Posterior cingulate gyrus (tissue), 11 donors: Measurements from ENCODE around the gene CASD1.

Experiments
- DNase-seq, 10 donors: peaks; one replicate each; pipeline versions ENCODE4 v3.0.0 to v3.0.0-alpha.2; 2020 to 2021; ENCODE audit warnings: mixed read lengths in 3 of 10
- intact Hi-C: fragments of 100-400 bp; cut with DNase I; formaldehyde crosslinking; loops from one replicate; pipeline ENCODE4 v1.15.1; 2023

Gene CASD1

GRCh38 chr7:94511718-94512117 is 2.1 kb downstream of the CASD1 start:
- no peak for DNase-seq
- intact Hi-C loops = loop anchor here (10.0 kb wide), 2 partner anchors 393 to 693 kb away; partner anchors contain the start of gene PPP1R9A

GRCh38 chr7:94512735-94513564 is 3.3 kb downstream of the CASD1 start:
- no peak for DNase-seq
- intact Hi-C loops = loop anchor here (10.0 kb wide), 2 partner anchors 392 to 692 kb away; partner anchors contain the start of gene PPP1R9A

GRCh38 chr7:94513565-94513860 is 3.9 kb downstream of the CASD1 start:
- intact Hi-C loops = loop anchor here (10.0 kb wide), 2 partner anchors 391 to 691 kb away; partner anchors contain the start of gene PPP1R9A
- no peak for DNase-seq

- intact Hi-C loops = loop anchor here (10.0 kb wide), 2 partner anchors 390 to 690 kb away; partner anchors contain the start of gene PPP1R9A
- DNase-seq = no peak
Observed at GRCh38 chr7:94514140-94514889, 4.7 kb downstream of the CASD1 start.

GRCh38 chr7:94514917-94515316 is 5.3 kb downstream of the CASD1 start:
- no peak for DNase-seq
- intact Hi-C loops = loop anchor here (10.0 kb wide), 2 partner anchors 390 to 690 kb away; partner anchors contain the start of gene PPP1R9A

- intact Hi-C loops = no loop called here
- no peak for DNase-seq
Observed at GRCh38 chr7:94525923-94526322, 16.3 kb downstream of the CASD1 start.

GRCh38 chr7:94529516-94529915 is 19.9 kb downstream of the CASD1 start:
- intact Hi-C loops = no loop called here
- DNase-seq = no peak

GRCh38 chr7:94530109-94530508 is 20.5 kb downstream of the CASD1 start:
- intact Hi-C loops = no loop called here
- DNase-seq = no peak

GRCh38 chr7:94532676-94533075 is 23.1 kb downstream of the CASD1 start:
- intact Hi-C loops = no loop called here
- DNase-seq = no peak

GRCh38 chr7:94540428-94540827 is 30.8 kb downstream of the CASD1 start:
- DNase-seq = no peak
- intact Hi-C loops = no loop called here

- intact Hi-C loops = no loop called here
- DNase-seq = no peak
Observed at GRCh38 chr7:94547126-94547525, 37.5 kb downstream of the CASD1 start.

- intact Hi-C loops = no loop called here
- DNase-seq = no peak
Observed at GRCh38 chr7:94556028-94556427, 46.4 kb downstream of the CASD1 start.

- intact Hi-C loops = no loop called here
- no peak for DNase-seq
Observed at GRCh38 chr7:94557215-94557614, 47.6 kb downstream of the CASD1 start.

GRCh38 chr7:94559972-94560371 is 50.4 kb downstream of the CASD1 start:
- no peak for DNase-seq
- intact Hi-C loops = no loop called here

GRCh38 chr7:94561841-94562514 is 52.4 kb downstream of the CASD1 start:
- DNase-seq = no peak
- intact Hi-C loops = no loop called here

- intact Hi-C loops = no loop called here
- DNase-seq = no peak
Observed at GRCh38 chr7:94562525-94562924, 52.9 kb downstream of the CASD1 start.

- no peak for DNase-seq
- intact Hi-C loops = no loop called here
Observed at GRCh38 chr7:94565247-94565894, 55.8 kb downstream of the CASD1 start.

GRCh38 chr7:94567396-94567795 is 57.8 kb downstream of the CASD1 start:
- intact Hi-C loops = no loop called here
- no peak for DNase-seq

- intact Hi-C loops = no loop called here
Observed at GRCh38 chr7:94571816-94572215, 62.2 kb downstream of the CASD1 start.

GRCh38 chr7:94575646-94576045 is 66.0 kb downstream of the CASD1 start:
- intact Hi-C loops = no loop called here
- no peak for DNase-seq

More at GRCh38 chr7:94571816-94572215, 62.2 kb downstream of the CASD1 start:
- DNase-seq = no peak

GRCh38 chr7:94576316-94576715 is 66.7 kb downstream of the CASD1 start:
- no peak for DNase-seq
- intact Hi-C loops = no loop called here
